ENCODE results near the gene IL34. TPM values are rescaled to one million over a fixed set of nuclear protein-coding genes. Genes with fewer than 3 reads are reported as not detected.

Gene IL34
- polyA plus RNA-seq, 2 of the 4 experiments (the other 2 are of a cell fraction), result 0.25 to 0.40 TPM

- H3K4me1 ChIP-seq, result no peaks in the 10 kb centered on the region
- TF ChIP-seq ZSCAN20 (CRISPR knock-in tag; IDR thresholded peaks at IDR 0.05) (no peak), REST (IDR thresholded peaks at IDR 0.05) (no peak), ZFP36 (IDR thresholded peaks at IDR 0.05; ENCODE audit: borderline replicate concordance, partially characterized antibody) (no peak), MAZ (IDR thresholded peaks at IDR 0.05; ENCODE audit: borderline replicate concordance, low read depth, low read length) (no peak), CHD4 (IDR thresholded peaks at IDR 0.05; ENCODE audit: borderline replicate concordance) (no peak), ESRRA (IDR thresholded peaks at IDR 0.05; ENCODE audit: borderline replicate concordance, low read length) (no peak), FOSB (CRISPR knock-in tag; IDR thresholded peaks at IDR 0.05) (no peak), CBX2 (IDR thresholded peaks at IDR 0.05; ENCODE audit: borderline replicate concordance, low read depth) (no peak), EHMT2 (IDR thresholded peaks at IDR 0.05; ENCODE audit: low read depth) (no peak)
- TF ChIP-seq, protein P1, sequence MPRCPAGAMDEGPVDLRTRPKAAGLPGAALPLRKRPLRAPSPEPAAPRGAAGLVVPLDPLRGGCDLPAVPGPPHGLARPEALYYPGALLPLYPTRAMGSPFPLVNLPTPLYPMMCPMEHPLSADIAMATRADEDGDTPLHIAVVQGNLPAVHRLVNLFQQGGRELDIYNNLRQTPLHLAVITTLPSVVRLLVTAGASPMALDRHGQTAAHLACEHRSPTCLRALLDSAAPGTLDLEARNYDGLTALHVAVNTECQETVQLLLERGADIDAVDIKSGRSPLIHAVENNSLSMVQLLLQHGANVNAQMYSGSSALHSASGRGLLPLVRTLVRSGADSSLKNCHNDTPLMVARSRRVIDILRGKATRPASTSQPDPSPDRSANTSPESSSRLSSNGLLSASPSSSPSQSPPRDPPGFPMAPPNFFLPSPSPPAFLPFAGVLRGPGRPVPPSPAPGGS (IDR thresholded peaks at IDR 0.05), result no peak
- TF ChIP-seq, protein P2, sequence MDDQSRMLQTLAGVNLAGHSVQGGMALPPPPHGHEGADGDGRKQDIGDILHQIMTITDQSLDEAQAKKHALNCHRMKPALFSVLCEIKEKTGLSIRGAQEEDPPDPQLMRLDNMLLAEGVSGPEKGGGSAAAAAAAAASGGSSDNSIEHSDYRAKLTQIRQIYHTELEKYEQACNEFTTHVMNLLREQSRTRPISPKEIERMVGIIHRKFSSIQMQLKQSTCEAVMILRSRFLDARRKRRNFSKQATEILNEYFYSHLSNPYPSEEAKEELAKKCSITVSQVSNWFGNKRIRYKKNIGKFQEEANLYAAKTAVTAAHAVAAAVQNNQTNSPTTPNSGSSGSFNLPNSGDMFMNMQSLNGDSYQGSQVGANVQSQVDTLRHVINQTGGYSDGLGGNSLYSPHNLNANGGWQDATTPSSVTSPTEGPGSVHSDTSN (IDR thresholded peaks at IDR 0.05), result no peak
- no peak overlapping the region for H3K4me2 ChIP-seq
- CTCF ChIA-PET, result interaction anchor here (1.1 to 2.3 kb wide), 6 partner anchors 12 to 348 kb away, joined by 3 to 11 read pairs (median 5); no protein-coding TSS in a partner anchor
- FAIRE-seq, result no peak
- H3K4me3 ChIP-seq, result no peak overlapping the region
- 66% methylated on average over 6 of the region's 8 CpGs for WGBS (ENCODE audit: missing lambda C conversion rate)
- POLR2A ChIA-PET, result no interaction called here
- DNase-seq (ENCODE audit: low read depth in 1 of 2, low spot score in 1 of 2), result no peak
- no peak for ATAC-seq
- H3K9me3 ChIP-seq, result no peaks in the 10 kb centered on the region
- H3K27ac ChIP-seq, result no peak overlapping the region
Measured at GRCh38 chr16:70601576-70602575, 44.5 kb upstream of the IL34 start.

- Histone ChIP-seq H3K4me3 (no peak overlapping the region), H3K27ac (no peak overlapping the region), H3K4me1 (no peaks in the 10 kb centered on the region), H3K9me3 (no peaks in the 10 kb centered on the region), H3K4me2 (no peak overlapping the region)
- ATAC-seq (no peak), DNase-seq (ENCODE audit: low read depth in 1 of 2, low spot score in 1 of 2) (no peak), FAIRE-seq (no peak)
- TF ChIP-seq HOXA7 (CRISPR knock-in tag; IDR thresholded peaks at IDR 0.05), result no peak
- TF ChIP-seq POLR2A (IDR thresholded peaks at IDR 0.05; ENCODE audit: low read length), result no peak
- no peak for TF ChIP-seq EP300 (IDR thresholded peaks at IDR 0.05)
- TF ChIP-seq CHD2 (IDR thresholded peaks at IDR 0.05; ENCODE audit: low read length, partially characterized antibody), result no peak
- no peak for TF ChIP-seq ZNF302 (CRISPR knock-in tag; IDR thresholded peaks at IDR 0.05)
- no peak for TF ChIP-seq BHLHE40 (IDR thresholded peaks at IDR 0.05; ENCODE audit: low read depth, low read length)
- no peak for TF ChIP-seq GATA3 (IDR thresholded peaks at IDR 0.05; ENCODE audit: borderline replicate concordance)
- no peak for TF ChIP-seq RCOR1 (IDR thresholded peaks at IDR 0.05; ENCODE audit: low read depth, low read length)
- TF ChIP-seq SMC3 (IDR thresholded peaks at IDR 0.05), result no peak
- no peak for TF ChIP-seq JUN (IDR thresholded peaks at IDR 0.05)
- no peak for TF ChIP-seq PHF8 (IDR thresholded peaks at IDR 0.05; ENCODE audit: borderline replicate concordance, low read depth)
- no peak for TF ChIP-seq MAZ (IDR thresholded peaks at IDR 0.05; ENCODE audit: borderline replicate concordance, low read depth, low read length)
- TF ChIP-seq SREBF2 (IDR thresholded peaks at IDR 0.05), result no peak
- TF ChIP-seq HDAC2 (IDR thresholded peaks at IDR 0.05), result no peak
- no peak for TF ChIP-seq CEBPB (IDR thresholded peaks at IDR 0.05)
- no peak for TF ChIP-seq EHMT2 (IDR thresholded peaks at IDR 0.05; ENCODE audit: low read depth)
- WGBS (ENCODE audit: missing lambda C conversion rate), result 79% methylated on average over 8 of the region's 8 CpGs
- CTCF ChIA-PET, result interaction anchor here (1.1 to 2.3 kb wide), 5 partner anchors 11 to 169 kb away, joined by 3 to 11 read pairs (median 5); no protein-coding TSS in a partner anchor
- POLR2A ChIA-PET, result no interaction called here
Measured at GRCh38 chr16:70602831-70603230, 43.5 kb upstream of the IL34 start.
